ENCODE results near the gene UBL4A.

The UBL4A gene

DNA sequence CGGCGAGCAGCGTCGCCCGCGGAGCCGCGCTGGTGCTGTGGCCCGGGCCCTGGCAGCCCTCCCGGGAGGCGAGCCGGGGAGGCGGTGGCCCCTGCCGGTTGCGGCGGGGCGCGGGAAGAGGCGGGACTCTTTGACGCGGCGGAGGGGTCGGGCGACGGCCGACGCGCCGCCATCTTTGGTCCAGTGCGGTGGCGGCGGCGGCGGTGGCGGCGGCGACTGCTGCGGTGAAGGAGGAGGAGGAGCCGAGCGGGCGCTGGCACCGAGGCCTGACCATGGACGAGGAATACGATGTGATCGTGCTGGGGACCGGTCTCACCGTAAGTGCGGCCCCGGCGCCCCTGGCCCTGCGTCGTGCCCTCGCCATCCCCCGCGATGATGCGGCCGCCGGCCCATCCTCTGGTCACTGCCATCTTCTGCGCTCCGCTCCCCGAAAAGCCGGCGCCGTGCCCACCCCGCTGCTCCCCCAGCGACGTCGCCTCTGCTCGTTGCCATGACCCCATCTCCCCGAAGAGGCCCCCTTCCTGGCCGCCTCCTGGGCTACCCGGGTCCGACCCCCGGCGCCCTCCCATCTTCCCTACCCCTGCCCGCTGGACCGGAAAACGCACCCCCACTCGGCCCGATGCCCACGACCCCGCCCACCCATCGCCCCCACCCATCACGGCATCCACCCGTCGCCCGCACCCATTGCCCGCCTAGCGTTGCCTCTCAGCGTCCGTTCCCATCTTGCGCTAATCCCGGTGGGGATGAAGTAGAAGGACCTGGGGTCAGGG is 49.2 kb downstream of the UBL4A start, which contains the start of gene GDI1:
Gene GDI1 (plus strand): TSS at position 172 of the 770 bp plus-strand sequence. CDS start 101 bp downstream, at position 273.
- no peak for DNase-seq

- no peak for DNase-seq
Observed at GRCh38 chrX:154436374-154436982, 49.9 kb downstream of the UBL4A start.

DNA sequence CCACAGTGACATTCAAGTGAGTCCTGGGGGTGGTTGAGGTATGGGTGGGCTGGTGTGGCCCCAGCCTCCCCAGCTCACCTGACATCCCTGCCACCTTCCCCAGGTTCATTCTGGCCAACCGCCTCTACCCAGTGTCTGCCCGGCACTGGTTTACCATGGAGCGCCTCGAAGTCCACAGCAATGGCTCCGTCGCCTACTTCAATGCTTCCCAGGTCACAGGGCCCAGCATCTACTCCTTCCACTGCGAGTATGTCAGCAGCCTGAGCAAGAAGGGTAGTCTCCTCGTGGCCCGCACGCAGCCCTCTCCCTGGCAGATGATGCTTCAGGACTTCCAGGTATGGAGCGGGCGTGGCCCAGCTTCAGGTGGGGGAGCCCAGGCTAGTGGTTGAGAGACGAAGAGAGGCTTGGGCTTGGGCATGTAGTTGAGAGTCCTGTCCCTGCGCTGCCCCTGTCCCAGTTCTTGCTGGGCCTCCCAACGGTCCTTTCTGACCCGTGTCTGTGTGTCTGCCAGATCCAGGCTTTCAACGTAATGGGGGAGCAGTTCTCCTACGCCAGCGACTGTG is 51.2 kb downstream of the UBL4A start:
- DNase-seq: no peak

DNA sequence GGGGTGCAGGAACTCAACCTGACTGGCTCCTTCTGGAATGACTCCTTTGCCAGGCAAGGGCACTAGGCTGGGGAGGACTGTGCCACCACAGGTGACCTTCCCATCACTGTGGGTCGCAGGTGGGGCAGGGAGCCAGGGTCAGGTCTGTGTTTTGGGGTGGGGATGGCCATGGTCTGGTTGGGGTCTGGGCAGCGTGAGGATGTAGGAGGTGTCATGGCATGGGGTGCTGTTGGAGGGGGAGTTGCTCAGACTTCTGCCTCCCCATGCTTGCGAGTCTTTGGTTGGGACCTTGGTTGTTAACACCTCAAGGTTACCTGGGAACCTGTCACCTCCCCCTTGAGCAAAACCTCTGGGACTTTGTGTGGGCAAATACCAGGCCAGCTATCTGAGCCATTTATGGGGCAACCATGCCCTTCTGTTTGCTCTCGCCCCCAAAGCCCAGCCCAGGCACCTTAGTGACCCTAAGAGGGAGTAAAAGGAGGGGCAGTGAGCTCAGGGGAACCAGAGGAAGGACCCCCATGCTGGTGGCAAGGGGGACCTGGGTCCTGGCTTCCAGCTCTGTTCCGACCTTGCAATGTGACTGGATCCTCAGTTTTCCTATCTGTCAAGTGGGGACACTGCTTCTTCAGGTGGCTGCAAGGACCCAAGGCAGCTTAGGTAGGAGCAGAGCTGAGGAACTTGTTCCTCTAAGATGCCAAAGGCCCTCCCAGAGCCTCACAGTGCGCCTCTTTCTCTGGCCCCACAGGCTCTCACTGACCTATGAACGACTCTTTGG is 51.8 kb downstream of the UBL4A start:
- DNase-seq: no peak

Measured in NCI-H524 treated with DMSO at 0.1 percent for 48 hours (cell line).